ENCODE measurements around the gene RAB10. TPM values are rescaled to one million over a fixed set of nuclear protein-coding genes. Genes with fewer than 3 reads are reported as not detected.

The RAB10 gene
- total RNA-seq, 1 experiment from 2014 or later, result 67.9 TPM

- no peak for DNase-seq
- H3K36me3 ChIP-seq (ENCODE audit: insufficient read depth, low read length), result no peaks in the 10 kb centered on the region
- H3K4me3 ChIP-seq (ENCODE audit: low read length), result peak overlapping the region; percentile 73; the same call in 1 of the 2 replicates
- no peak overlapping the region for H2AFZ ChIP-seq (ENCODE audit: low read length)
- H4K20me1 ChIP-seq (ENCODE audit: insufficient read depth, low read depth, low read length), result no peaks in the 10 kb centered on the region
- H3K9ac ChIP-seq (ENCODE audit: low read length), result no peak overlapping the region
- H3K27me3 ChIP-seq (ENCODE audit: low read length), result no peaks in the 10 kb centered on the region
- no peaks in the 10 kb centered on the region for H3K9me2 ChIP-seq (replicated peaks; ENCODE audit: insufficient read depth, low read length)
- no peaks in the 10 kb centered on the region for H3K9me3 ChIP-seq (ENCODE audit: low read length)
- peak overlapping the region; percentile 72 for H3K4me2 ChIP-seq (ENCODE audit: low read depth, low read length, poor library complexity, severe bottlenecking)
- no peak overlapping the region for H3K27ac ChIP-seq (ENCODE audit: low read length)
- peaks cover 9% of the 10 kb centered on the region for H3K4me1 ChIP-seq (ENCODE audit: low read length)
- H3K79me2 ChIP-seq (ENCODE audit: low read length), result no peaks in the 10 kb centered on the region
Observed at GRCh38 chr2:26178246-26178645, 144.4 kb downstream of the RAB10 start.

DNA sequence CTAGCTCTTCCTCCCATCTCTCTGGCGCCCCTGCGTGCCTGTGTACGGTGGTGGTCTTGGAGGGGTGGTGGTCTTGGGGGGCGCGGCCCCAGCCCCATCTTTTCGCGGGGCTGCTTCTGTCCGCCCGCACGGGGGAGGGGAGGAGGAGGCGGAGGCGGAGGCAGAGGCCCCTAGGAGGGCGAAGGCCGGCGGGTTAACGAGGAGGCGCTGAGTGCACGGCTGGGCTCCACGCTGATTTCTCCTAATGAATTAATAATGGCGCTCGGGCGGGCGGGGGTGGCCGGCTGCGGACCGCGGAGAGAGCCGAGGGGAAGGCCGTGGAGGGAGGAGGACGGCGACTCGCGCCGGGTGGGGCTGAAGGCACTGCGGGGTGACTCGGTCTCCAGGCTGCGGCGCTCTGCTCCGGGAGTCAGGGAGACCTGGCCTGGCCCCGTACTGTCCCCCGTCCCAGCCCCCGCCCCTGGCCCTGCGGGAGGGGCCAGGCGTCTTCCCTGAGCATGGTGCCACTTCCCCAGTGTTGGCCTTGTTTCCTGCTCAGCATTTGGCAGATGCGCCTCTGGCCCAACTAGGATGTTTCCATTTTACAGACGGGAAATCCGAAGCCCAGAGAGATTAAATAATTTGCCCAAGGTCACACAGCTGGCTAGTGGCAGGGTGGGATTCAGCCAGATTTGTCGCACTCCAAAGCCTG, 145.0 kb downstream of the RAB10 start:
- no peaks in the 10 kb centered on the region for H3K9me2 ChIP-seq (replicated peaks; ENCODE audit: insufficient read depth, low read length)
- H2AFZ ChIP-seq (ENCODE audit: low read length), result peak overlapping the region; percentile 82
- no peaks in the 10 kb centered on the region for H3K27me3 ChIP-seq (ENCODE audit: low read length)
- no peaks in the 10 kb centered on the region for H3K9me3 ChIP-seq (ENCODE audit: low read length)
- H3K27ac ChIP-seq (ENCODE audit: low read length), result no peak overlapping the region
- H3K4me1 ChIP-seq (ENCODE audit: low read length), result peaks cover 9% of the 10 kb centered on the region
- peak overlapping the region; percentile 68 for H3K9ac ChIP-seq (ENCODE audit: low read length)
- no peaks in the 10 kb centered on the region for H3K36me3 ChIP-seq (ENCODE audit: insufficient read depth, low read length)
- no peaks in the 10 kb centered on the region for H3K79me2 ChIP-seq (ENCODE audit: low read length)
- H4K20me1 ChIP-seq (ENCODE audit: insufficient read depth, low read depth, low read length), result no peaks in the 10 kb centered on the region
- peak overlapping the region; percentile 72 for H3K4me2 ChIP-seq (ENCODE audit: low read depth, low read length, poor library complexity, severe bottlenecking)
- peak overlapping the region; percentile 73 for H3K4me3 ChIP-seq (ENCODE audit: low read length)
- peak; percentile 80 for DNase-seq

- Histone ChIP-seq H2AFZ (ENCODE audit: low read length) (peak overlapping the region; percentile 82), H3K9ac (ENCODE audit: low read length) (peak overlapping the region; percentile 68), H3K36me3 (ENCODE audit: insufficient read depth, low read length) (no peaks in the 10 kb centered on the region), H3K27ac (ENCODE audit: low read length) (no peak overlapping the region), H3K79me2 (ENCODE audit: low read length) (no peaks in the 10 kb centered on the region), H3K9me3 (ENCODE audit: low read length) (no peaks in the 10 kb centered on the region), H4K20me1 (ENCODE audit: insufficient read depth, low read depth, low read length) (no peaks in the 10 kb centered on the region), H3K4me3 (ENCODE audit: low read length) (peak overlapping the region; percentile 73), H3K27me3 (ENCODE audit: low read length) (no peaks in the 10 kb centered on the region), H3K9me2 (replicated peaks; ENCODE audit: insufficient read depth, low read length) (no peaks in the 10 kb centered on the region), H3K4me2 (ENCODE audit: low read depth, low read length, poor library complexity, severe bottlenecking) (peak overlapping the region; percentile 72), H3K4me1 (ENCODE audit: low read length) (peaks cover 9% of the 10 kb centered on the region)
- no peak for DNase-seq
Observed at GRCh38 chr2:26179446-26179913, 145.6 kb downstream of the RAB10 start.

DNA sequence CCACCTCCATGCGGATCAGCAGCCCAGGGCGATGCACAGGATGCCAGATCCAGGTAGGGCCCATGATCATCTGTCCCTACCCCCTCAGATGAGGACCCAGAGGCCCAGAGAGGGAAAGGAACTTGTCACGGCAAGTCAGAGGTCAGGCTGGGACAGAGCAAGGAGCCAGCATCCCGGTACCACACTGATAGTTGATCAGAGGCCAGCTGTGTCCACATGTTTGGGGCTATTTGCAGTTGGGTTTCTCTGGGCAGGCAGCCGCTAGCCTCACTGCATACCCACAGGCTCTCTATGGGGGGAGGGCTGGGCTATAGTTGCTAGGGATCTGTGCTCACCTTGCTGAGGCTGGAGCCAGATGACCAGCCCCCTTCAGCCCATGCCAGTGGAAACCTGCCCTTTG, 148.6 kb downstream of the RAB10 start:
- Histone ChIP-seq H3K9me3 (ENCODE audit: low read length) (no peaks in the 10 kb centered on the region), H3K36me3 (ENCODE audit: insufficient read depth, low read length) (no peaks in the 10 kb centered on the region), H4K20me1 (ENCODE audit: insufficient read depth, low read depth, low read length) (no peaks in the 10 kb centered on the region), H3K9me2 (replicated peaks; ENCODE audit: insufficient read depth, low read length) (no peaks in the 10 kb centered on the region), H3K4me3 (ENCODE audit: low read length) (no peak overlapping the region), H3K4me1 (ENCODE audit: low read length) (peaks cover 9% of the 10 kb centered on the region), H3K9ac (ENCODE audit: low read length) (no peak overlapping the region), H3K27ac (ENCODE audit: low read length) (no peak overlapping the region), H3K27me3 (ENCODE audit: low read length) (no peaks in the 10 kb centered on the region), H2AFZ (ENCODE audit: low read length) (no peak overlapping the region), H3K79me2 (ENCODE audit: low read length) (no peaks in the 10 kb centered on the region), H3K4me2 (ENCODE audit: low read depth, low read length, poor library complexity, severe bottlenecking) (no peak overlapping the region)
- DNase-seq, result no peak

DNA sequence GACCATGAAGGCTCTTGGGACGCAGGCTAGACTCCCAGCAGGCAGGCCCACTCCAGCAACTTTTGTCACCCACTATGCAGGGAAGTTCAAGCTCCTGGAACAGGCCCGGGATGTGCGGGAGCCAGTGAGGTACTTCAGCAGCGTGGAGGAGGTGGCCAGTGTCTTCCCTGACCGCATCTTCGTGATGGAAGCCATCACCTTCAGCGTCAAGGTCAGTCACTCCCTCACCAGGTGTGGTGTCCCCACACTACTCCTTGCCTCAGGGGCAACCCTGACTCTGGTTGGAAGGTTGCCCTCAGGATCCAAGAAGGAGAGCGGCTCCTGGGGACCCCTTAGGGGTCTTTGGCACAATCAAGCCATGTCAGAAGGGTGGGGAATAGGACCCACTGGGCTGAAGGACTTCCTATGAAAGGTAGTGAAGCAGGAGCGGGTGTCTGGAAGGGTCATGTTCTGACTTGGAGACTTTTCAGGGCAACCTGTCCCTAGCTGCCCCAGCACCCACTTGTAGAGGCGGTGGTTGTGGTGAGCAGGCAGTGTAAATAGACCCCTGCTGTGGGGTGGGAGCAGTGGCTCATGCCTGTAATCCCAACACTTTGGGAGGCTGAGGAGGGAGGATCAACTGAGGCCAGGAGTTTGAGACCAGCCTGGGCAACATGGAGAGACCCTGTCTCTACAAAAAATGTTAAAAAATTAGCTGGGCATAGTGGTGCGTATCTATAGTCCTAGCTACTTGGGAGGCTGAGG, 149.2 kb downstream of the RAB10 start:
- no peak overlapping the region for H2AFZ ChIP-seq (ENCODE audit: low read length)
- H3K9me2 ChIP-seq (replicated peaks; ENCODE audit: insufficient read depth, low read length), result no peaks in the 10 kb centered on the region
- no peak overlapping the region for H3K9ac ChIP-seq (ENCODE audit: low read length)

GRCh38 chr2:26184121-26184520, 150.2 kb downstream of the RAB10 start:
- Histone ChIP-seq H3K4me1 (ENCODE audit: low read length) (peaks cover 5% of the 10 kb centered on the region), H3K9me2 (replicated peaks; ENCODE audit: insufficient read depth, low read length) (no peaks in the 10 kb centered on the region), H3K9me3 (ENCODE audit: low read length) (no peaks in the 10 kb centered on the region), H3K36me3 (ENCODE audit: insufficient read depth, low read length) (no peaks in the 10 kb centered on the region), H3K9ac (ENCODE audit: low read length) (no peak overlapping the region), H3K79me2 (ENCODE audit: low read length) (no peaks in the 10 kb centered on the region), H4K20me1 (ENCODE audit: insufficient read depth, low read depth, low read length) (no peaks in the 10 kb centered on the region), H3K4me3 (ENCODE audit: low read length) (no peak overlapping the region), H3K27me3 (ENCODE audit: low read length) (no peaks in the 10 kb centered on the region), H2AFZ (ENCODE audit: low read length) (no peak overlapping the region), H3K27ac (ENCODE audit: low read length) (no peak overlapping the region), H3K4me2 (ENCODE audit: low read depth, low read length, poor library complexity, severe bottlenecking) (no peak overlapping the region)
- DNase-seq, result no peak

More for the DNA sequence above, 149.2 kb downstream of the RAB10 start:
- Histone ChIP-seq H3K9me3 (ENCODE audit: low read length) (no peaks in the 10 kb centered on the region), H4K20me1 (ENCODE audit: insufficient read depth, low read depth, low read length) (no peaks in the 10 kb centered on the region), H3K4me1 (ENCODE audit: low read length) (peaks cover 9% of the 10 kb centered on the region), H3K4me2 (ENCODE audit: low read depth, low read length, poor library complexity, severe bottlenecking) (no peak overlapping the region), H3K27ac (ENCODE audit: low read length) (no peak overlapping the region), H3K79me2 (ENCODE audit: low read length) (no peaks in the 10 kb centered on the region), H3K36me3 (ENCODE audit: insufficient read depth, low read length) (no peaks in the 10 kb centered on the region), H3K4me3 (ENCODE audit: low read length) (no peak overlapping the region), H3K27me3 (ENCODE audit: low read length) (no peaks in the 10 kb centered on the region)
- no peak for DNase-seq

DNA sequence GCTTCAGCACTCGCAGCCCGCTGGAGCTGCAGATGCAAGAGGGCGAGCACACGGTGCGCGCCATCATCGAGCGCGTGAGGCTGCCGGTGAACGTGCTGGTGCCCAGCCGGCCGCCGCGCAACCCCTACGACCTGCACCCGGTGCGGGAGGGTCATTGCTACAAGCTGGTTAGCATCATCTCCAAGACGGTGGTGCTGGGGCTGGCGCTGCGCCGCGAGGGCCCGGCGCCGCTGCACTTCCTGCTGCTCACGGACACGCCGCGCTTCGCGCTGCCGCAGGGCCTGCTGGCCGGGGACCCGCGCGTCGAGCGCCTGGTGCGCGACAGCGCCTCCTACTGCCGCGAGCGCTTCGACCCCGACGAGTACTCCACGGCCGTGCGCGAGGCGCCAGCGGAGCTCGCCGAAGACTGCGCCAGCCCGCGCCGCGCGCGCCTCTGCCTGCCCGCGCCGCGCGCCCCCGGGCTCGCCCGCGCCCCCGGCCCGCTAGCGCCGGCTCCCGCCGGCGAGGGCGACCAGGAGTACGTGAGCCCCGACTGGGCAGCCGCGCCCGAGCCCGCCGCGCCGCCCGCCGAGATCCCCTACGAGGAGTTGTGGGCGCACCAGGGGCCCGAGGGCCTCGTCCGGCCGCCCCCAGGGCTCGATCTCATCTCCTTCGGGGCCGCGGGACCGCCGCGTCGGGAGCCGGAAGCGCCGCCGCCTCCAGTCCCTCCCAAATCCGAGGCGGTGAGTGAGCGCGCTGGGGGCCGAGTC, 150.8 kb downstream of the RAB10 start:
- no peaks in the 10 kb centered on the region for H3K79me2 ChIP-seq (ENCODE audit: low read length)
- no peaks in the 10 kb centered on the region for H3K27me3 ChIP-seq (ENCODE audit: low read length)
- no peak overlapping the region for H3K9ac ChIP-seq (ENCODE audit: low read length)
- no peaks in the 10 kb centered on the region for H4K20me1 ChIP-seq (ENCODE audit: insufficient read depth, low read depth, low read length)
- no peaks in the 10 kb centered on the region for H3K9me3 ChIP-seq (ENCODE audit: low read length)
- H3K4me1 ChIP-seq (ENCODE audit: low read length), result no peaks in the 10 kb centered on the region
- H3K4me2 ChIP-seq (ENCODE audit: low read depth, low read length, poor library complexity, severe bottlenecking), result no peak overlapping the region
- H3K27ac ChIP-seq (ENCODE audit: low read length), result no peak overlapping the region
- no peaks in the 10 kb centered on the region for H3K36me3 ChIP-seq (ENCODE audit: insufficient read depth, low read length)
- H3K9me2 ChIP-seq (replicated peaks; ENCODE audit: insufficient read depth, low read length), result no peaks in the 10 kb centered on the region
- no peak overlapping the region for H3K4me3 ChIP-seq (ENCODE audit: low read length)
- DNase-seq, result no peak
- H2AFZ ChIP-seq (ENCODE audit: low read length), result no peak overlapping the region
